HUDEP-2 (cell line): Measurements from ENCODE around the gene MAST4.
"Not testable (repeated sequence)": the region's sequence is repeated elsewhere in the genome, so short reads cannot be mapped to it uniquely, and the experiment has no call there.

Experiments
- DNase-seq, 76 experiments: peaks; one replicate each; lab custom pipeline; 2025; ENCODE audit not compliant: unreplicated experiment in 76 of 76; lab: John Stamatoyannopoulos, UW

MAST4 gene

GRCh38 chr5:67165526-67166459 lies 569.6 kb downstream of the MAST4 start:
- DNase-seq: peak in 25 of 76 experiments; percentile 2 to 34 (median 8)

GRCh38 chr5:67166460-67167285 lies 570.5 kb downstream of the MAST4 start:
- no peak for DNase-seq

- no peak for DNase-seq
Measured at GRCh38 chr5:67168069-67168468, 571.9 kb downstream of the MAST4 start.

- DNase-seq: no peak
Measured at GRCh38 chr5:67170767-67171166, 574.6 kb downstream of the MAST4 start.

GRCh38 chr5:67173351-67173750 lies 577.2 kb downstream of the MAST4 start:
- DNase-seq: not testable (repeated sequence)

- DNase-seq: no peak
Measured at GRCh38 chr5:67173959-67174358, 577.8 kb downstream of the MAST4 start.

GRCh38 chr5:67176936-67177335 lies 580.7 kb downstream of the MAST4 start:
- no peak for DNase-seq

- DNase-seq: no peak
Measured at GRCh38 chr5:67178085-67178484, 581.9 kb downstream of the MAST4 start.

DNA sequence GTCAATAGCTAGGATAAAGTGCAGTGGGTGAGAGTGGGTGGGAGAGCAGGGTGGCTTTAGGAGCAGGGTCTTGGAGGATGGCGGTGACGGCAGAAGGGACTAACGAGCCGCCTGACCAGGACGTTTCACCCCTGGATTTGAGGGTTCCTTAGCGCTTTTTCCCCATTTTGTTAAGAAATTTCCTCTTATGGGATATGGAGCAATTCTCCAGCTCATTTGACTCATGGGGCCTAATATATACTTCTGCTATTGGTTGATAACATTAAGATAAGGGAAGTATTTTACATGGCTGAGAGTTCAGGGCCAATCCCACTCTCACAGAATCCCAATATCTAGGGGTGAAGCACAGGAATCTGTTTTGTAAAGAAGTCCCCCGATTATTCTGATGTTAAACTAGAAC lies 582.8 kb downstream of the MAST4 start:
- DNase-seq: no peak

GRCh38 chr5:67179697-67180361 lies 583.6 kb downstream of the MAST4 start:
- no peak for DNase-seq

DNA sequence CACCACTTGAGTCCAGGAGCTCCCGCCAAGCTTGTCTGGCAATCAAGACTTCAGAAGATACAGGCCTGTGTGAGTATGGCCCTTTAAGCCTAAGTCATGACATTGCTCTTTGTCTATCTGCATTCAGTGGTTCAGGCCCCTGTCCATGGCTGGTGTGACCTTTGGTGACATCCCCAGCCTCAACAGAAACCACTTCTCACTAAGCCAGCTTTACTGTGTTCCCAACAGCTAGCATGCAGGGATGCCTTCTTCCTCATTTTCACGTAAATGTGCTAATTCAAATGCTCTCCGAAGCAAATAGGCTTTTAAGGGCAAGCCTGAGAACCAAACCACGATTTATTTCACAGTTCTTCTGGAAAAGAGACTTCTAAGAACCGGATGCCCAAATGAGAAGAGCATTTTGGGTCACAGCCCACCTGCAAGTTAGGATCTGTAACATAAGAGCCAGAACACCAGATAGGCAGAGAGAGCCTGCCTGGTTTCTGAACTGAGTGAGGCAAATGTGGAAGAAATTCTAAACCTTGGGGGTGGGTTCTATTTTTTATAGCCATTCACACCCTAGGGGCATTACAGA lies 585.5 kb downstream of the MAST4 start:
- DNase-seq: no peak

GRCh38 chr5:67182301-67182790 lies 586.2 kb downstream of the MAST4 start:
- DNase-seq: no peak

GRCh38 chr5:67183859-67184258 lies 587.7 kb downstream of the MAST4 start:
- DNase-seq: no peak

- DNase-seq: no peak
Measured at GRCh38 chr5:67187006-67187715, 591.0 kb downstream of the MAST4 start.

DNA sequence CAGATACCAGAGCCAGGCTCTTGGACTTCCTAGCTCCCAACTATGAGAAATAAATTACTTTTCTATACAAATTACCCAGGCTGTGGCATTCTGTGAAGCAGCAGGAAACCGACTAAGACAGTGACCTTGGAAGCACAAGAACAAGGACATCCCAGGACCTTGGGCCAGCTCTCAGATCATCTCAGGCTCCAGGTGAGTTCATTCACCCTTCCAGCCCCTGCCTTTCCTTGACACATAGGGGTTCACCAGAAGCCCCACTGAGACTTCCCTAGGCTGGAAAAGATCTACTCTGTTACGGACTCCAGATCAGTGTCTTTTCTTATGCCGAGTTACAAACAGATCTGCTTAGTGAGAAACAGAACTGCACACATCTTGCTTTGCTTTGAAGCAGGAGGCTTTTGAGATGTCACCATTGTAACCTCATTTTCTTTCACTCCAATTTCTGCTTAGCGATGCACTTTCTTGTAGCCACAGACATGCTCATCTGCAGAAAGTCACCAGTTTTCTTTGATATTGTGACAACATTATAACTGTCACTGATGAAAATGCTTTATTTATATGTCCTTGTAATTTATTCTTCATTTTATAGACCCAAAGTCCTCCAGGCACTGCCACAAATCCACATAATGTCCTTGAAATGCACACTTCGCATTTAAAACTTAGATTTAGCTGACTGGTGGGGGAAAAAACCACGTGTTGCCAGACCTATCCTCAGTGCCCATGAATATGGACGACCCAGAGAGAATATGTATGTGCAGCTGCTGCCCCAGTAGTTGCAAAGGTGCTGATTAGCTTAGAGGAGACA lies 592.3 kb downstream of the MAST4 start:
- DNase-seq: no peak

GRCh38 chr5:67189079-67189354 lies 592.8 kb downstream of the MAST4 start:
- no peak for DNase-seq

DNA sequence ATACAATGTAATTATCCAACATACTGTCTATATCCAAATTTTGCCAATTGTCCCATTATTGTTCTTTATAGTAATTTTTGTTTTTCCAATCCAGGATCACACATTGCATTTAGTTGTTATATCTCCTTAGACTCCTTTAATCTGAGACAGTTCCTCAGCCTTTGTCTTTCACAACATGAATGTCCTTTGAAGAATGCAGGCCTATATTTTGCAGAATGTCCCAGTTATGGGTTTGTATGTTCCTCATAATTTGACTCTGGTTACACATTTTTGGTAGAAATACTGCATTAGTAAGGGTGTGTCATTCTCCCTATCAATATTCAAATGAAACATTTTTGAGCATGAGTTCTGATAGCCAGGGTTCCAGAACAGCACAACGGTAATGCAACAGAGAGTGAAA lies 593.7 kb downstream of the MAST4 start:
- no peak for DNase-seq

DNA sequence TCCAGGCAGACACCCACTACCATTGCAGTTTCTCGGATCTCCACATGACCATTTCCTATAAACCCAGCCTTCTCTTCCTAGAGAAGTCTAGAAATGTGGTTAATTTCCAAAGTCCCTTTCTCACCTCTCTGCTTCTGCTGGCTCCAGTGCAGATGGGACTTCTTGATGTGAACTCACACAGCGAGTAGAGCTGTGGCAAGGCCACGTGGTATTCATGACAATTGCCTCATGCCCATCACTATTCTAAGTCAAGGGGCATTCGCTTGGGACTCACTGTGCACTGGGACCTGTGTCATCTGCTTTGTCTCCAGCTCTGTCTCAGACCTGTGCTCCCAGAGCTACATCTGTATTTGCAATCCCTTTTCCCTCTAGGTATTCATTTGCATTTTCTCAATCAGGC lies 594.2 kb downstream of the MAST4 start:
- no peak for DNase-seq

- DNase-seq: no peak
Measured at GRCh38 chr5:67190861-67191260, 594.7 kb downstream of the MAST4 start.
